Stimulated activated CD8-positive, alpha-beta memory T cell treated with anti-CD3 and anti-CD28 coated beads, Interleukin-4, amount 100 ng/mL, for 4 hours (primary cell): ENCODE results near the gene EMILIN1.

ENCODE experiments used
- DNase-seq, 2 donors: peaks; one replicate each; pipeline ENCODE4 v3.0.0-alpha.2; 2020; ENCODE audit warnings: low read depth in 2 of 2, low spot score in 1 of 2

EMILIN1 gene

DNA sequence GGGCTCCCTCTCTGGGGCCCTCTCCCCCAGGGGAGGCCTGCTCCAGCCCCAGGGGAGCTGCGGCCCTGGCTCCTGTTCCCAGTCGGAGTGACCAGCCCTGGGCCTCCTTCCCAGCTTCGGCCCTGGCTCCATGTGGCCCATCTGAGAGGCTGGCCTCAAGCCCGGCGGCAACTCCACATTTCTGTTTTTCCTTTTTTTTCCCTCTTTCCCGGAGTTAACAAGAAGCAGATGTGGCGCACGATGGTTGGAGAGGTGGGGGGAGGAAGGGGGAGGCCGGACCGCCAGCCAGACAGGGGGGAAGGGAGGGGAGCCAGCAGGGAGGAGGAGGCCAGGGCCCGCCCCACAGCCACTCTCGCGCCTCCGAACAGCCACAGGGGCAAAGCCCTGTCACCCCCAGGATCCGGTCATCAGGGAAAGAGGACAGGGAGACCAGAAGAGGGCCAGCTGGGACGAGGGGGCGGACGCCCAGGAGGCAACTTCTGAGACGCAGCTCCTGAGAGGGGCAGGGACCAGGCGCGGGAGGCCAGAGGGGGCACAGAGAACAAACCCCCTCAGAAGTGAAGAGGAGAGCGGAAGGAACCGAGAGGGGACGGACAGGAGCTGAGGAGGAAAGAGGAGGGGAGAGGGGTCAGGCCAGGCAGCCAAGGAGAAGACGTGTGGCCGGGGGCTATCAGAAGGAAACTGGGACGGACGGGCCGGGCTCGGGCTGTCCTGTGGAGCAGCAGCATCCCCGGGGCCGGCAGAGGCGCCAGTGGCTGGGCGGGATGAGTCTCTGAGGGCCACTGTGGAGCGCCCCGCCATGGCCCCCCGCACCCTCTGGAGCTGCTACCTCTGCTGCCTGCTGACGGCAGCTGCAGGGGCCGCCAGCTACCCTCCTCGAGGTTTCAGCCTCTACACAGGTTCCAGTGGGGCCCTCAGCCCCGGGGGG is at the start of gene EMILIN1:
TSS of gene EMILIN1 (plus strand) at position 349 of the 928 bp plus-strand sequence. CDS start at position 800, 451 bp downstream.
- DNase-seq = no peak

DNA sequence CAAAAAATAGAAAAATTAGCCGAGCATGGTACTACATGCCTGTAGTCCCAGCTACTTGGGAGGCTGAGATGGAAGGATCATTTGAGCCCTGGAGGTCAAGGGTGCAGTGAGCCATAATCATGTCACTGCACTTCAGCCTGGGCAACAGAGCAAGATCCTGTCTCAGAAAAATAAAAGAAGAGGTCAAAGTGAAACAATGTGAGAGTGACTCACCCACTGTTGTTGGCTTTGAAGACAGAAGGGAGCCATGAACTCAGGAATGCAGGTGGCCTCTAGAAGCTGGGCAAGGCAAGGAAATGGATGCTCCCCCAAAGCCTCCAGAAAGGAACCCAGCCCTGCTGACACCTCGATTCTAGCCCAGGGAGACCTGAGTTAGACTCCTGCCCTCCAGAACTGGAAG is 49.4 kb upstream of the EMILIN1 start:
- DNase-seq = no peak

- DNase-seq = peak; percentile 40 to 57
Measured at GRCh38 chr2:27032495-27033252, 45.7 kb upstream of the EMILIN1 start, which contains the start of gene TMEM214. TMEM214 (plus strand) TSS chr2:27032965; CDS start chr2:27033016, 51 bp downstream.

DNA sequence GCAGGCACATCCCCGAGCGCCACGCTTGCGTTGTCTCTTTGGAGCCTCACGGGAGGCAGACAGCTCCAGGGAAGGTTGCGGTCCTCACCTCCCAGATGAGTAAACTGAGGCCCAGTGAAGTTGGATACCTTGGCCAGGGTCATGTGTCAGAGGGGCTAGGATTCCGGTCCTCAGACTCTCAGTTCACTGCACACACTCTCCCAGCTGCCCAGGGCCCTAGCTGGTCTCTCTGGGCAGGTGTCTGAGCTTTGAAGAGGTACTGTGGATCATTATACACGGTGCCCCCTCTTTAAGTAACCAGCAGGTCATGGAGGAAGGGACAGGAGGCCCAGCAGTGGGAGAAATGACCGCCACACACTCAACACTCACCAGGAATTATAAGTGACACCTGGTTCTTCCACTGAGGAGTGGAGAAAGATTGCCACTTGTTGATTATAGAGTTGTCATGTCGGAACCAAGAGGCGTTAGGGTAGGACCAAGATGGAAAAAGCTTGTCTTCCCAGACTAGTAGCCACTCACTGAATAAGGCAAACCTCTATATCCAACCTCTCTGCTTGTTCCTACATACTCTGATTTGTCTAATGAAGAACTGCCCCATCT is 45.1 kb upstream of the EMILIN1 start:
- no peak for DNase-seq

- no peak for DNase-seq
Measured at GRCh38 chr2:27038012-27038411, 40.4 kb upstream of the EMILIN1 start.

GRCh38 chr2:27038631-27039339 is 39.6 kb upstream of the EMILIN1 start:
- no peak for DNase-seq

GRCh38 chr2:27039426-27039825 is 39.0 kb upstream of the EMILIN1 start:
- no peak for DNase-seq

DNA sequence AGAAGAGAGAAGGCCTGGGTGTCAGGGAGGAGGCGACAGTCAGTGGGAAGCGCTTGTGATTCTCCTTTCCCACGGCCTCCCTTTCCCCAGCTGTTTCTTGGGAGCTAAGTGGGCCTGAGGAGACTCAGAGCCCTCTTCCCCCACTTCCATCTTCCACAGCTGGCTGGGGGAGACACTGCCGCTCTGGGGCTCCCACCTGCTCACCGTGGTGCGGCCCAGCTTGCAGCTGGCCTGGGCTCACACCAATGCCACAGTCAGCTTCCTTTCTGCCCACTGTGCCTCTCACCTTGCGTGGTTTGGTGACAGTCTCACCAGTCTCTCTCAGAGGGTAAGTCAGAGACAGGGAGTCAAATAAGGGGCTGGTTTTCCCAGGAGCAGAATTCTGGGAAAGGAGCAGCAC is 38.5 kb upstream of the EMILIN1 start:
- DNase-seq = no peak

- no peak for DNase-seq
Measured at GRCh38 chr2:27040282-27040681, 38.1 kb upstream of the EMILIN1 start.

DNA sequence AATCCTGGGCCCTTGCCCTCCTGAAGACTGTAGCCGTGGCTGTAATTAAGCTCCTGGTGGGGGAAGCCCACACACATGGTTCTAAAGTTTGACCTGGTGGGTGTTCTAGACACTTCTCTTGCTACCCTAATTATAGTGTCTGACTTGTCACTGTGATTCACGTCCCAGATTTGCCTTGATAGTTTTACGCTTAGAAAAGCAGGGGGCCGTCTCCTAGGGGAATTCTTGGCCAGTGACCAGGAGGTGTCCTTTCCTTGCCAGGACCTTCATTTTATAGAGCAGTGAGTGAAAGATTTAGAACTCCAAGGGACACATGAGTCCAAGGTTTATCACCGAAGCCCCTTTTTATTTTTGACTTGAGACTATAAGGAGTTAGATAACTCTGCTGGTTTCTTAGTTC is 36.7 kb upstream of the EMILIN1 start:
- DNase-seq = no peak

- no peak for DNase-seq
Measured at GRCh38 chr2:27042159-27042661, 36.2 kb upstream of the EMILIN1 start.

- no peak for DNase-seq
Measured at GRCh38 chr2:27042985-27043634, 35.3 kb upstream of the EMILIN1 start.

DNA sequence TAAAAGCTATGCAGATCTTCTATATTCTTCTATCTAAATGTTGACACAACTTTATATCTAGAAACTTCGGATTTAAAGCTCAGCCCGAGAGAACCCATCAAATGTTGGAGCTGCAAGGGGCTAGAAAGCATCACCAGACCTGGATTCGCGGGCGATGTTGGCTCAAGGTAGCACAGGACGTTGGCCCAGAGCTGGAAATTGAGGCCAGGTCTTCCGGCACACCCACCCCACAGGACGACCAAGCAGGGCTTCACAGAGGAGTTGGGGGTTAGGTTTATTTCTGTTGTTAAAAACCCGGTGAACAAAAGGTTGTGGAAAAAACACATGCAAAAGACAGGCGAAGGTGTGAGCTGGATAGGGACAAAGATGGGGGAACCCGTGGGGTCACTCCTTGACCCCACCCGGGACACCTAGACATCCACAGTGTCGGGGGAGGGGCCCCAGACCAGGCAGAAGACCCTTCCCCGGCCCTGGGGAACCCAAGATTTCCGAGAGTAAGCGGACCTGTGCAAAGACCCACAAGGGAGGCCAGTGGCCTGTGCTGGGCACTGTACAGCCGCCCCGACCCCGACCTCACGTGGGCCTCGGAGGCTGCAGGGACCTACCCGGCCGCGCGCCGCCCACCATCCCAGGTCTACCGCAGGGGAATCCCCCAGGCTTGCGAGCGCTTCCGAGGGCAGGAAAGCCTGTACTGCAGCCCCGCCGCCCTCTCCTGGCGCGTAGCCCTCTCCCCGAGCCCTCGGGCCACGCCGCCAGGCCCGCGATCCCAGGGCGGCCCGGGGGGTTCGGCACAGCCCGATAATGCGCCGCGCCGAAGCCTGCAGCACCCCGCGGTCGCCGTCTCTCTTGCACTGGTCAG is 28.8 kb upstream of the EMILIN1 start:
- DNase-seq = peak; percentile 23 to 57

DNA sequence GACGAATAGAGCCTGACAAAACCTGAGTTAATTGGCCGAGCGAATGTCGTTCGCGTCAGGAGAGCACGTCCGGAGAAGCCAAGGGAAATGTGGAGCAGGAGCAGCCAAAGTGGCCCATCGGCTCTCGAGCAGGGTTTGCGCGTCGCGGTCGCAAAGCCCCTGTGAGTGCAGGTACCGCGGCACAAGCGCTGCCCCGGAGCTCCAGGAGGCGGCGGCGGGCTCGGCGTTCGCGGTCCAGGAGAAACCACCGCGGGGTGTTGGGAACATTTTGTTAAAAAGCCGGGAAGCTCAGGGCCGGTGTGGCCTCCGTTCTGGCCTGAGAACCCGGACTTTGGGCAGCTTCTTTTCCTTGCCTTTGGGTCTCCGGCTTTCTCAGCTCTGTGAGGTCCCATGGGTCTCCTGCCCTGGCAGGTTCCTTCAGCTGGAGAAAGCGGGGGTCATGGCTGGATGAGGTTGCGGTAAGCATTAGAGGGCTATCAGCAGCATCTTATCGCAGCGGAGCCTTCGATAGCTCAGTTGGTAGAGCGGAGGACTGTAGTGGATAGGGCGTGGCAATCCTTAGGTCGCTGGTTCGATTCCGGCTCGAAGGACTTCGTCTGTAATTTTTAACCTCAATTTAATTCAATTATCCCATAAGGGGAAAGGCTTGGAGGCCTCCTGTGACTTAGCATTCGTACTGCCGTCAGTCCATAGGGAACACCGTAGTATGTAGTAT is 28.0 kb upstream of the EMILIN1 start:
- DNase-seq = peak; percentile 77 to 87

- DNase-seq = peak; percentile 91 to 92
Measured at GRCh38 chr2:27050996-27051901, 27.2 kb upstream of the EMILIN1 start, which contains the start of gene AGBL5. AGBL5 (plus strand) TSS chr2:27051668; CDS start chr2:27052959, 1,291 bp downstream.

GRCh38 chr2:27051902-27052645 is 26.3 kb upstream of the EMILIN1 start:
- peak in 1 of 2 donors; percentile 21 for DNase-seq

DNA sequence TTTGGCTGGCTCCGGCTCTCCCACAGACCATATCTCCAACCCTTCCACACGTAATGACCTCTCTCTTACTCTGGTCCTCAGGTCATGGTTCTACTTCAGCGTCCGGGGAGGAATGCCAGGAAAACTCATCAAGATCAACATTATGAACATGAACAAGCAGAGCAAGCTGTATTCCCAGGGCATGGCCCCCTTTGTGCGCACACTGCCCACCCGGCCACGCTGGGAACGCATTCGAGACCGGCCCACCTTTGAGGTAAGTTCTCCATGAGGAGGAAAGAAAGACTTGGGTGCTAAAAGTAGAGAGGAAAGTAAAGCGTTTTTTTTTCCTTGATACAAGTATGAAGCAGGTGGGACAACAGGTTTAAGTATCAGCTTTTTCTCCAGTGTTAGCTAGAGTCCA is 25.1 kb upstream of the EMILIN1 start:
- DNase-seq = no peak
